ENCODE results near the gene PRG3. TPM values are rescaled to one million over a fixed set of nuclear protein-coding genes. Genes with fewer than 3 reads are reported as not detected.

PRG3 gene
- total RNA-seq, 1 experiment from 2014 or later = not detected

- no peak overlapping the region for H3K27ac ChIP-seq
- DNase-seq = no peak
- CTCF ChIA-PET = interaction anchor here (0.6 kb wide), 1 partner anchor 537 kb away, joined by 3 read pairs; no protein-coding TSS in a partner anchor
- TF ChIP-seq EZH2 (IDR thresholded peaks at IDR 0.05; ENCODE audit: low read depth) (no peak), CTCF (conservative IDR thresholded peaks at IDR 0.05) (no peak)
- no peak overlapping the region for H3K4me2 ChIP-seq
- POLR2A ChIA-PET (ENCODE audit: unreplicated experiment) = no interaction called here
- no TSS peak for BruUV-seq (replicated peaks)
- peaks cover 59% of the 10 kb centered on the region for H3K27me3 ChIP-seq (ENCODE audit: insufficient read depth, low read depth)
- H3K9me2 ChIP-seq (ENCODE audit: insufficient read depth) = no peaks in the 10 kb centered on the region
- no peaks in the 10 kb centered on the region for H3K36me3 ChIP-seq (ENCODE audit: low read depth)
- H4K20me1 ChIP-seq (ENCODE audit: insufficient read depth) = no peaks in the 10 kb centered on the region
- no peaks in the 10 kb centered on the region for H3K4me1 ChIP-seq (replicated peaks; ENCODE audit: insufficient read depth)
- no peaks in the 10 kb centered on the region for H3K9me3 ChIP-seq (ENCODE audit: insufficient read depth, low read depth)
- intact Hi-C loops (cut with micrococcal nuclease; ENCODE audit: unreplicated experiment) = no loop called here
- H3K79me2 ChIP-seq (ENCODE audit: low read depth) = no peaks in the 10 kb centered on the region
- H3K4me3 ChIP-seq = no peak overlapping the region
- H3F3A ChIP-seq (ENCODE audit: insufficient read depth, low read depth) = no peaks in the 10 kb centered on the region
- H2AFZ ChIP-seq = no peak overlapping the region
These were observed 2.8 kb downstream of the PRG3 start for GRCh38 chr11:57378186-57378585.

GRCh38 chr11:57377107-57377506 lies 3.8 kb downstream of the PRG3 start:
- H3K36me3 ChIP-seq (ENCODE audit: low read depth) = no peaks in the 10 kb centered on the region
- BruUV-seq (replicated peaks) = no TSS peak
- POLR2A ChIA-PET (ENCODE audit: unreplicated experiment) = no interaction called here
- DNase-seq = no peak
- H3K4me2 ChIP-seq = no peak overlapping the region
- H4K20me1 ChIP-seq (ENCODE audit: insufficient read depth) = no peaks in the 10 kb centered on the region
- no peaks in the 10 kb centered on the region for H3K9me3 ChIP-seq (ENCODE audit: insufficient read depth, low read depth)
- no peaks in the 10 kb centered on the region for H3K4me1 ChIP-seq (replicated peaks; ENCODE audit: insufficient read depth)
- CTCF ChIA-PET = no interaction called here
- TF ChIP-seq CTCF (conservative IDR thresholded peaks at IDR 0.05) (no peak), EZH2 (IDR thresholded peaks at IDR 0.05; ENCODE audit: low read depth) (no peak)
- no peak overlapping the region for H3K27ac ChIP-seq
- H3K9me2 ChIP-seq (ENCODE audit: insufficient read depth) = no peaks in the 10 kb centered on the region
- H3K79me2 ChIP-seq (ENCODE audit: low read depth) = no peaks in the 10 kb centered on the region
- H3K27me3 ChIP-seq (ENCODE audit: insufficient read depth, low read depth) = peaks cover 48% of the 10 kb centered on the region
- intact Hi-C loops (cut with micrococcal nuclease; ENCODE audit: unreplicated experiment) = no loop called here
- H3F3A ChIP-seq (ENCODE audit: insufficient read depth, low read depth) = no peaks in the 10 kb centered on the region
- H2AFZ ChIP-seq = no peak overlapping the region
- H3K4me3 ChIP-seq = no peak overlapping the region

- Histone ChIP-seq H3K9me3 (ENCODE audit: insufficient read depth, low read depth) (no peaks in the 10 kb centered on the region), H3F3A (ENCODE audit: insufficient read depth, low read depth) (no peaks in the 10 kb centered on the region), H3K36me3 (ENCODE audit: low read depth) (no peaks in the 10 kb centered on the region), H4K20me1 (ENCODE audit: insufficient read depth) (no peaks in the 10 kb centered on the region), H3K4me3 (no peak overlapping the region), H3K4me2 (no peak overlapping the region), H3K27me3 (ENCODE audit: insufficient read depth, low read depth) (peaks cover 44% of the 10 kb centered on the region), H3K79me2 (ENCODE audit: low read depth) (no peaks in the 10 kb centered on the region), H2AFZ (no peak overlapping the region), H3K27ac (no peak overlapping the region), H3K4me1 (replicated peaks; ENCODE audit: insufficient read depth) (no peaks in the 10 kb centered on the region), H3K9me2 (ENCODE audit: insufficient read depth) (no peaks in the 10 kb centered on the region)
- no TSS peak for BruUV-seq (replicated peaks)
- intact Hi-C loops (cut with micrococcal nuclease; ENCODE audit: unreplicated experiment) = no loop called here
- TF ChIP-seq EZH2 (IDR thresholded peaks at IDR 0.05; ENCODE audit: low read depth) (no peak), CTCF (conservative IDR thresholded peaks at IDR 0.05) (no peak)
- peak in 1 of 2 experiments; percentile 11 for DNase-seq
- POLR2A ChIA-PET (ENCODE audit: unreplicated experiment) = interaction anchor here (0.6 kb wide), 1 partner anchor 504 kb away, joined by 3 read pairs; no protein-coding TSS in a partner anchor
- CTCF ChIA-PET = interaction anchor here (0.7 kb wide), 1 partner anchor 26 kb away, joined by 9 read pairs; no protein-coding TSS in a partner anchor
These were observed 4.6 kb downstream of the PRG3 start for GRCh38 chr11:57376095-57377090.

Data from PC-9 (cell line).